BJ (cell line): ENCODE results near the gene OTOGL. TPM values are rescaled to one million over a fixed set of nuclear protein-coding genes. Genes with fewer than 3 reads are reported as not detected.

Experiments
- CTCF ChIA-PET: fragments of 350-600 bp; formaldehyde crosslinking; extraction: SDS; loops from one replicate; lab custom pipeline; 2021; ENCODE audit warnings: antibody characterized with exemption, inconsistent platforms; lab: Yijun Ruan, JAX
- POLR2A ChIA-PET: fragments of 300-600 bp; sonication (Branson Sonifier 250); formaldehyde crosslinking; extraction: SDS; loops from one replicate; lab custom pipeline; 2021; ENCODE audit warnings: antibody characterized with exemption; lab: Charles Lee
- DNase-seq: peaks from one replicate; pipeline ENCODE4 v3.0.0-alpha.2; 2011; ENCODE audit warnings: low read depth
- H3K27me3 ChIP-seq: 2 replicates; pipeline ENCODE4 v1.6.0; 2011; ENCODE audit warnings: low read length; ENCODE audit not compliant: control insufficient read depth, insufficient read depth
- H3K36me3 ChIP-seq: 2 replicates; pipeline ENCODE4 v1.5.1; 2011; ENCODE audit warnings: low read length; ENCODE audit not compliant: control insufficient read depth, insufficient read depth
- H3K4me3 ChIP-seq: 2 replicates; pipeline ENCODE4 v1.5.1; 2011; ENCODE audit warnings: low read depth, mild to moderate bottlenecking, control low read depth, low read length
- CTCF ChIP-seq: IDR thresholded peaks from 2 replicates; pipeline ENCODE4 v1.5.1; 2011; ENCODE audit warnings: low read depth, mild to moderate bottlenecking, control low read depth, inconsistent platforms, low read length, moderate library complexity; ENCODE audit not compliant: insufficient read depth
- polyA plus RNA-seq: library from polyadenylated mRNA; depleted of rRNA; stranded (reverse); fragments of >200 nt; gene quantifications from 2 replicates; pipeline ENCODE4 v1.2.3, GENCODE V29; 2011

The OTOGL gene
- polyA plus RNA-seq, 1 experiment: 0.10 TPM

GRCh38 chr12:80257920-80258319 is 158.6 kb downstream of the OTOGL start:
- H3K36me3 ChIP-seq: no peaks in the 10 kb centered on the region
- no peaks in the 10 kb centered on the region for H3K27me3 ChIP-seq
- CTCF ChIA-PET: interaction anchor here (0.9 to 5.2 kb wide), 3 partner anchors 12 to 63 kb away, joined by 3 to 28 read pairs (median 6); no protein-coding TSS in a partner anchor
- H3K4me3 ChIP-seq: no peak overlapping the region
- DNase-seq: no peak
- POLR2A ChIA-PET: no interaction called here
- TF ChIP-seq CTCF: no peak

- CTCF ChIA-PET: interaction anchor here (5.2 kb wide), 1 partner anchor 10 kb away, joined by 28 read pairs; no protein-coding TSS in a partner anchor
Measured at GRCh38 chr12:80260269-80260668, 160.9 kb downstream of the OTOGL start.

GRCh38 chr12:80261403-80261802 is 162.1 kb downstream of the OTOGL start:
- TF ChIP-seq CTCF: no peak
- Histone ChIP-seq H3K36me3 (no peaks in the 10 kb centered on the region), H3K27me3 (no peaks in the 10 kb centered on the region), H3K4me3 (no peak overlapping the region)
- POLR2A ChIA-PET: no interaction called here
- CTCF ChIA-PET: interaction anchor here (5.2 kb wide), 1 partner anchor 9 kb away, joined by 28 read pairs; no protein-coding TSS in a partner anchor
- DNase-seq: no peak

More at GRCh38 chr12:80260269-80260668, 160.9 kb downstream of the OTOGL start:
- TF ChIP-seq CTCF: no peak
- POLR2A ChIA-PET: no interaction called here
- H3K36me3 ChIP-seq: no peaks in the 10 kb centered on the region
- no peaks in the 10 kb centered on the region for H3K27me3 ChIP-seq
- no peak overlapping the region for H3K4me3 ChIP-seq
- no peak for DNase-seq

GRCh38 chr12:80262346-80262745 is 163.0 kb downstream of the OTOGL start:
- Histone ChIP-seq H3K36me3 (no peaks in the 10 kb centered on the region), H3K4me3 (no peak overlapping the region), H3K27me3 (no peaks in the 10 kb centered on the region)
- no peak for TF ChIP-seq CTCF
- CTCF ChIA-PET: no interaction called here
- DNase-seq: no peak
- POLR2A ChIA-PET: no interaction called here

GRCh38 chr12:80262771-80263170 is 163.4 kb downstream of the OTOGL start:
- DNase-seq: no peak

More at GRCh38 chr12:80262771-80263170, 163.4 kb downstream of the OTOGL start:
- no peak overlapping the region for H3K4me3 ChIP-seq
- no peaks in the 10 kb centered on the region for H3K27me3 ChIP-seq
- TF ChIP-seq CTCF: no peak
- POLR2A ChIA-PET: no interaction called here
- CTCF ChIA-PET: interaction anchor here (1.0 kb wide), 1 partner anchor 68 kb away, joined by 3 read pairs; no protein-coding TSS in a partner anchor
- no peaks in the 10 kb centered on the region for H3K36me3 ChIP-seq
